GM20431 (cell line): ENCODE measurements around the gene NOL9.
"Not testable (repeated sequence)": the region's sequence is repeated elsewhere in the genome, so short reads cannot be mapped to it uniquely, and the experiment has no call there.

Experiments used
- in situ Hi-C: fragments of 300-500 bp; cut with MseI, MboI; formaldehyde crosslinking; loops from one replicate; pipeline ENCODE4 v1.15.0; 2020; ENCODE audit warnings: low sequenced_read_pairs; ENCODE audit not compliant: unreplicated experiment

NOL9 gene

GRCh38 chr1:6493834-6494223 is 60.5 kb downstream of the NOL9 start:
- in situ Hi-C loops: not testable (repeated sequence)

- in situ Hi-C loops: no loop called here
Observed at GRCh38 chr1:6491966-6492365, 62.3 kb downstream of the NOL9 start.

- in situ Hi-C loops: no loop called here
Observed at GRCh38 chr1:6491480-6491962, 62.8 kb downstream of the NOL9 start, which contains the start of gene PLEKHG5. Gene PLEKHG5 (minus strand): TSS chr1:6491667. CDS start chr1:6477571, 14,096 bp downstream.

- in situ Hi-C loops: no loop called here
Observed at GRCh38 chr1:6491081-6491449, 63.2 kb downstream of the NOL9 start.

GRCh38 chr1:6490181-6491080 is 63.9 kb downstream of the NOL9 start:
- in situ Hi-C loops: no loop called here

- in situ Hi-C loops: no loop called here
Observed at GRCh38 chr1:6489799-6490180, 64.5 kb downstream of the NOL9 start.

- in situ Hi-C loops: no loop called here
Observed at GRCh38 chr1:6489383-6489765, 64.9 kb downstream of the NOL9 start.

- in situ Hi-C loops: no loop called here
Observed at GRCh38 chr1:6488602-6489382, 65.5 kb downstream of the NOL9 start.

- in situ Hi-C loops: no loop called here
Observed at GRCh38 chr1:6487804-6488484, 66.4 kb downstream of the NOL9 start.

- in situ Hi-C loops: no loop called here
Observed at GRCh38 chr1:6486433-6487011, 67.8 kb downstream of the NOL9 start.

GRCh38 chr1:6485168-6486101 is 68.9 kb downstream of the NOL9 start:
- in situ Hi-C loops: no loop called here

- in situ Hi-C loops: no loop called here
Observed at GRCh38 chr1:6484826-6485167, 69.5 kb downstream of the NOL9 start.

- in situ Hi-C loops: no loop called here
Observed at GRCh38 chr1:6483761-6484117, 70.6 kb downstream of the NOL9 start.

GRCh38 chr1:6483017-6483760 is 71.1 kb downstream of the NOL9 start:
- in situ Hi-C loops: no loop called here

GRCh38 chr1:6481820-6482219 is 72.5 kb downstream of the NOL9 start:
- in situ Hi-C loops: no loop called here

- in situ Hi-C loops: no loop called here
Observed at GRCh38 chr1:6477039-6477820, 77.1 kb downstream of the NOL9 start.

- in situ Hi-C loops: no loop called here
Observed at GRCh38 chr1:6476483-6476882, 77.8 kb downstream of the NOL9 start.
